CD14-positive monocyte (primary cell): ENCODE data around the gene RHOV. TPM values are rescaled to one million over a fixed set of nuclear protein-coding genes. Genes with fewer than 3 reads are reported as not detected.

Source experiments
- DNase-seq, 3 donors: peaks; one replicate each; pipeline ENCODE4 v3.0.0-alpha.2; 2011 to 2022
- H2AFZ ChIP-seq: 2 replicates; pipeline ENCODE4 v1.6.0; 2012; ENCODE audit warnings: mild to moderate bottlenecking, low read depth, low read length, inconsistent platforms; ENCODE audit not compliant: insufficient read depth, poor library complexity, severe bottlenecking
- H3K27ac ChIP-seq, 2 donors: 1 replicate in 1 of 2; 2 replicates in 1 of 2; pipeline ENCODE4 v1.5.1; 2012 to 2013; ENCODE audit warnings: low read length in 2 of 2, control low read depth in 1 of 2, inconsistent platforms in 1 of 2, low read depth in 1 of 2, mild to moderate bottlenecking in 1 of 2
- H3K27me3 ChIP-seq, 2 donors: one replicate each; pipeline versions ENCODE4 v1.6.0 to v1.6.1; 2011 to 2013; ENCODE audit warnings: low read length in 2 of 2; ENCODE audit not compliant: control insufficient read depth in 2 of 2, insufficient read depth in 2 of 2
- H3K36me3 ChIP-seq, 2 donors: replicated peaks in 1 of 2; 1 replicate in 1 of 2; 2 replicates in 1 of 2; pipeline versions ENCODE4 v1.5.1 to v1.6.1; 2012 to 2013; ENCODE audit warnings: low read length in 2 of 2, control low read depth in 1 of 2, inconsistent platforms in 1 of 2, mild to moderate bottlenecking in 1 of 2; ENCODE audit not compliant: insufficient read depth in 2 of 2, control insufficient read depth in 1 of 2
- H3K4me1 ChIP-seq, 2 donors: 1 replicate in 1 of 2; 2 replicates in 1 of 2; pipeline versions ENCODE4 v1.5.1 to v1.6.1; 2012 to 2013; ENCODE audit warnings: low read length in 2 of 2, control low read depth in 1 of 2, inconsistent platforms in 1 of 2, mild to moderate bottlenecking in 1 of 2, moderate library complexity in 1 of 2; ENCODE audit not compliant: insufficient read depth in 2 of 2, control insufficient read depth in 1 of 2
- H3K4me2 ChIP-seq: replicated peaks from 2 replicates; pipeline ENCODE3; 2012; ENCODE audit warnings: low read length, moderate library complexity, mild to moderate bottlenecking; ENCODE audit not compliant: poor library complexity, severe bottlenecking; ENCODE audit errors: extremely low read depth
- H3K4me3 ChIP-seq, 3 experiments: fragments of 200-600 bp in 1 of 3; sonication (generic) in 1 of 3; replicated peaks in 1 of 3; 1 replicate in 2 of 3; 2 replicates in 1 of 3; pipeline ENCODE4 v1.5.1; 2011 to 2013; ENCODE audit warnings: low read length in 3 of 3, mild to moderate bottlenecking in 3 of 3, control low read depth in 2 of 3, low read depth in 2 of 3, inconsistent platforms in 1 of 3, moderate library complexity in 1 of 3
- H3K79me2 ChIP-seq: 2 replicates; pipeline ENCODE4 v1.6.0; 2012; ENCODE audit warnings: mild to moderate bottlenecking, control low read depth, inconsistent platforms, low read length, moderate library complexity; ENCODE audit not compliant: insufficient read depth
- H3K9ac ChIP-seq: 2 replicates; pipeline ENCODE4 v1.6.0; 2017; ENCODE audit warnings: low read length, mild to moderate bottlenecking; ENCODE audit not compliant: insufficient read depth, poor library complexity, severe bottlenecking
- H3K9me3 ChIP-seq, 2 donors: replicated peaks in 1 of 2; 1 replicate in 1 of 2; 2 replicates in 1 of 2; pipeline versions ENCODE4 v1.5.1 to v1.6.1; 2012 to 2013; ENCODE audit warnings: low read length in 2 of 2, control low read depth in 1 of 2; ENCODE audit not compliant: control insufficient read depth in 1 of 2, insufficient read depth in 1 of 2
- H4K20me1 ChIP-seq: 2 replicates; pipeline ENCODE4 v1.6.0; 2012; ENCODE audit warnings: mild to moderate bottlenecking, low read length, control low read depth, moderate library complexity; ENCODE audit not compliant: insufficient read depth
- H3K27ac Mint-ChIP-seq, 7 donors: one replicate each; pipeline ENCODE4 v1.8.0; 2020; ENCODE audit warnings: mild to moderate bottlenecking in 7 of 7, mixed read lengths in 7 of 7, moderate library complexity in 6 of 7, inconsistent platforms in 2 of 7
- H3K27me3 Mint-ChIP-seq, 3 donors: one replicate each; pipeline ENCODE4 v1.8.0; 2021 to 2022; ENCODE audit warnings: low read depth in 3 of 3, mild to moderate bottlenecking in 3 of 3, mixed read lengths in 3 of 3, moderate library complexity in 3 of 3, inconsistent platforms in 1 of 3
- H3K36me3 Mint-ChIP-seq, 2 donors: one replicate each; pipeline ENCODE4 v1.8.0; 2020; ENCODE audit warnings: mixed read lengths in 2 of 2, inconsistent platforms in 1 of 2, mild to moderate bottlenecking in 1 of 2
- H3K4me1 Mint-ChIP-seq: one replicate; pipeline ENCODE4 v1.8.0; 2020; ENCODE audit warnings: mild to moderate bottlenecking, mixed read lengths
- H3K4me3 Mint-ChIP-seq, 2 donors: one replicate each; pipeline ENCODE4 v1.8.0; 2020; ENCODE audit warnings: mild to moderate bottlenecking in 2 of 2, mixed read lengths in 2 of 2, moderate library complexity in 1 of 2
- H3K9me3 Mint-ChIP-seq, 7 donors: one replicate each; pipeline ENCODE4 v1.8.0; 2020 to 2022; ENCODE audit warnings: mixed read lengths in 7 of 7, mild to moderate bottlenecking in 6 of 7, moderate library complexity in 6 of 7, inconsistent platforms in 2 of 7
- WGBS: methylation state at CpG from one replicate; pipeline ENCODE4 v1.1.5; 2013; ENCODE audit warnings: missing lambda C conversion rate; ENCODE audit not compliant: insufficient coverage; 5-methylcytosine and 5-hydroxymethylcytosine counted together
- intact Hi-C, 2 donors: fragments of 100-400 bp; cut with micrococcal nuclease; formaldehyde crosslinking; loops; one replicate each; pipeline versions ENCODE4 v1.15.0 to v1.15.1; 2023
- polyA plus RNA-seq, 3 donors: library from polyadenylated mRNA; depleted of rRNA in 1 of 3; unstranded in 2 of 3; stranded (reverse) in 1 of 3; fragments of 300-500 nt in 2 of 3; fragments of >200 nt in 1 of 3; fragmentation: Illumina TruSeq in 2 of 3; gene quantifications; 1 replicate in 2 of 3; 2 replicates in 1 of 3; pipeline ENCODE4 v1.2.3, GENCODE V29; 2012 to 2021
- TF ChIP-seq, protein P1 (sequence below): fragments of 200-600 bp; IDR thresholded peaks from one replicate; pipeline ENCODE4 v1.8.0; 2022; ENCODE audit warnings: antibody characterized with exemption, mild to moderate bottlenecking

The RHOV gene
- polyA plus RNA-seq, 3 donors: 0.08 TPM; not detected in 2

DNA sequence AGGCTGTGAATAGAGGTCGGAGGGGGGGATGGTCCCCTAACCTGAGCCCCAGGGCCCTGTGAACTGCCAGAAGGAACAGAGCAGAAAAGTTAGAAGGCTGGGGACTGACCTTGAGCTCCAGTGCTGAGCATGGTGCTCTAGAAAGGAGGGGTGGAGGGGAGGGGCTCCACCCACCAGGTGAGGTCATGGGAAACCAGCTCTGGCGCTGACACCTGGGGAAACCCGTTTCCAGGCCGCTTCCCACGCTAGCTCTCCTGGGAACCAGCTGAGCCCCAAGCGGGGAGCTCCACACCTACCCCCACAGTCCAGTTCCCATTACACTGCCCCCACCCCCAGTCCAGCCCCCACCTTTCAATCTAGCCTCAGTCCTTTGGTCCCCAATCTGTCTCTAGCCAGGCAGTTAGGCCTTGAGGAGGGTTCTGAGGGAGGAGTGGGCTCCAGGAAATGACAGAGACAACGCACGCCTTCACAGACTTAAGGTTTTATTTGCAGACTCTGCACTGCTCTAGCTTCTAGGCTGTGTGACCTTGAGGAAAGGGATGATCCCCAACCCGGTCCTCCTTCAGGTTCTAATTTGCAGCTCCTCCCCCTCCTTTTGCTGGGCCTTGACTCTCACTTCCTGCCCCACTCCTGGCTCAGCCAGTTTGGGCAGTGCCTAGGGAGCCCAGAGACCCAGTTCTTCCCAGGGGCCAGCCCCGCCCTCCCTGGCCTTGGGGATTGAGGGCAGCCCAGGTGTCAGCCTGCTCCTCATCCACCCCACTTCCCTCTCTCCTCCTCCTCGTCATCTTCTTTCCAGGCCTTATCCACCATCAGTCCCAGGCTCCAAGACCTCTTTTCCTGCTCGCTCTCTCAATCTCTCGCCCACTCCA lies 2.1 kb downstream of the RHOV start:
- Histone ChIP-seq H3K9me3 (no peaks in the 10 kb centered on the region), H3K4me2 (no peak overlapping the region), H3K9ac (no peak overlapping the region), H3K79me2 (no peaks in the 10 kb centered on the region), H3K4me3 (no peak overlapping the region), H3K4me1 (peaks cover 8 to 13% of the 10 kb centered on the region in 2 donors), H3K27ac (no peak overlapping the region), H2AFZ (no peak overlapping the region), H3K36me3 (no peaks in the 10 kb centered on the region), H4K20me1 (no peaks in the 10 kb centered on the region), H3K27me3 (peaks cover 5 to 24% of the 10 kb centered on the region in 2 donors)
- TF ChIP-seq, protein P1, sequence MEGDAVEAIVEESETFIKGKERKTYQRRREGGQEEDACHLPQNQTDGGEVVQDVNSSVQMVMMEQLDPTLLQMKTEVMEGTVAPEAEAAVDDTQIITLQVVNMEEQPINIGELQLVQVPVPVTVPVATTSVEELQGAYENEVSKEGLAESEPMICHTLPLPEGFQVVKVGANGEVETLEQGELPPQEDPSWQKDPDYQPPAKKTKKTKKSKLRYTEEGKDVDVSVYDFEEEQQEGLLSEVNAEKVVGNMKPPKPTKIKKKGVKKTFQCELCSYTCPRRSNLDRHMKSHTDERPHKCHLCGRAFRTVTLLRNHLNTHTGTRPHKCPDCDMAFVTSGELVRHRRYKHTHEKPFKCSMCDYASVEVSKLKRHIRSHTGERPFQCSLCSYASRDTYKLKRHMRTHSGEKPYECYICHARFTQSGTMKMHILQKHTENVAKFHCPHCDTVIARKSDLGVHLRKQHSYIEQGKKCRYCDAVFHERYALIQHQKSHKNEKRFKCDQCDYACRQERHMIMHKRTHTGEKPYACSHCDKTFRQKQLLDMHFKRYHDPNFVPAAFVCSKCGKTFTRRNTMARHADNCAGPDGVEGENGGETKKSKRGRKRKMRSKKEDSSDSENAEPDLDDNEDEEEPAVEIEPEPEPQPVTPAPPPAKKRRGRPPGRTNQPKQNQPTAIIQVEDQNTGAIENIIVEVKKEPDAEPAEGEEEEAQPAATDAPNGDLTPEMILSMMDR: no peak
- Mint-ChIP-seq H3K36me3 (no peaks in the 10 kb centered on the region), H3K27ac (no peak overlapping the region), H3K27me3 (peaks cover 26 to 41% (median 33%) of the 10 kb centered on the region in 3 donors), H3K9me3 (peaks cover 0 to 6% (median 0%) of the 10 kb centered on the region in 7 donors), H3K4me1 (peaks cover 11% of the 10 kb centered on the region), H3K4me3 (peak overlapping the region in 1 of 2 donors; percentile 71)
- WGBS: 91% methylated on average over 11 of the region's 13 CpGs
- intact Hi-C loops: no loop called here
- DNase-seq: no peak

DNA sequence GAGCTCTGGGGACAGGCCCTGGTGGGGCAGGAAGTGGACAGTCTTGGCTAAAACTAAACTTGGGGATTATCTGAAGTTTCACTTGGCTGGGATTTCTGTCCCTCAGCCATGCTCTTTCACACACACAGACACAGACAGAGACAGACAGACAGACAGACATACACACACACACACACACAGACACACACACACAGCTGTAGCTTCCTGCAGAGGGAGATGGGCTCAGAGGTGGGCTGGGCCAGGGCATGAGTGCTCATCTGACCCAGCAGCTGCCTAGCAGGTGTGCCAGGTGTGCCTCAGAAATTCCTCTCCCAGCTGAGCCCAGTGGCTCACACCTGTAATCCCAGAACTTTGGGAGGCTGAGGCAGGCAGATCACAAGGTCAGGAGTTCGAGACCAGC lies 3.3 kb downstream of the RHOV start:
- Mint-ChIP-seq H3K27ac (peak overlapping the region in 1 of 7 donors; percentile 52), H3K36me3 (no peaks in the 10 kb centered on the region), H3K9me3 (peaks cover 0 to 6% (median 0%) of the 10 kb centered on the region in 7 donors), H3K4me3 (no peak overlapping the region), H3K27me3 (peaks cover 26 to 39% (median 33%) of the 10 kb centered on the region in 3 donors), H3K4me1 (peaks cover 11% of the 10 kb centered on the region)
- Histone ChIP-seq H3K27me3 (peaks cover 5 to 24% of the 10 kb centered on the region in 2 donors), H3K9me3 (no peaks in the 10 kb centered on the region), H3K4me1 (peaks cover 8 to 13% of the 10 kb centered on the region in 2 donors), H3K9ac (no peak overlapping the region), H3K27ac (no peak overlapping the region), H4K20me1 (no peaks in the 10 kb centered on the region), H3K36me3 (no peaks in the 10 kb centered on the region), H2AFZ (no peak overlapping the region), H3K4me2 (no peak overlapping the region), H3K4me3 (no peak overlapping the region), H3K79me2 (no peaks in the 10 kb centered on the region)
- DNase-seq: no peak
- no CpG with 5 or more reads among the region's 1 CpG for WGBS
- TF ChIP-seq, protein P1: no peak
- intact Hi-C loops: no loop called here
